Endothelial cell of hepatic sinusoid (primary cell): ENCODE measurements around the gene IFIT2.
"Not testable (repeated sequence)": the region's sequence is repeated elsewhere in the genome, so short reads cannot be mapped to it uniquely, and the experiment has no call there.

Experiments
- in situ Hi-C: cut with HindIII; loops from 2 replicates; pipeline ENCODE4 v1.10.0; 2017; ENCODE audit warnings: low sequenced_read_pairs

Gene IFIT2, protein sequence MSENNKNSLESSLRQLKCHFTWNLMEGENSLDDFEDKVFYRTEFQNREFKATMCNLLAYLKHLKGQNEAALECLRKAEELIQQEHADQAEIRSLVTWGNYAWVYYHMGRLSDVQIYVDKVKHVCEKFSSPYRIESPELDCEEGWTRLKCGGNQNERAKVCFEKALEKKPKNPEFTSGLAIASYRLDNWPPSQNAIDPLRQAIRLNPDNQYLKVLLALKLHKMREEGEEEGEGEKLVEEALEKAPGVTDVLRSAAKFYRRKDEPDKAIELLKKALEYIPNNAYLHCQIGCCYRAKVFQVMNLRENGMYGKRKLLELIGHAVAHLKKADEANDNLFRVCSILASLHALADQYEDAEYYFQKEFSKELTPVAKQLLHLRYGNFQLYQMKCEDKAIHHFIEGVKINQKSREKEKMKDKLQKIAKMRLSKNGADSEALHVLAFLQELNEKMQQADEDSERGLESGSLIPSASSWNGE

DNA sequence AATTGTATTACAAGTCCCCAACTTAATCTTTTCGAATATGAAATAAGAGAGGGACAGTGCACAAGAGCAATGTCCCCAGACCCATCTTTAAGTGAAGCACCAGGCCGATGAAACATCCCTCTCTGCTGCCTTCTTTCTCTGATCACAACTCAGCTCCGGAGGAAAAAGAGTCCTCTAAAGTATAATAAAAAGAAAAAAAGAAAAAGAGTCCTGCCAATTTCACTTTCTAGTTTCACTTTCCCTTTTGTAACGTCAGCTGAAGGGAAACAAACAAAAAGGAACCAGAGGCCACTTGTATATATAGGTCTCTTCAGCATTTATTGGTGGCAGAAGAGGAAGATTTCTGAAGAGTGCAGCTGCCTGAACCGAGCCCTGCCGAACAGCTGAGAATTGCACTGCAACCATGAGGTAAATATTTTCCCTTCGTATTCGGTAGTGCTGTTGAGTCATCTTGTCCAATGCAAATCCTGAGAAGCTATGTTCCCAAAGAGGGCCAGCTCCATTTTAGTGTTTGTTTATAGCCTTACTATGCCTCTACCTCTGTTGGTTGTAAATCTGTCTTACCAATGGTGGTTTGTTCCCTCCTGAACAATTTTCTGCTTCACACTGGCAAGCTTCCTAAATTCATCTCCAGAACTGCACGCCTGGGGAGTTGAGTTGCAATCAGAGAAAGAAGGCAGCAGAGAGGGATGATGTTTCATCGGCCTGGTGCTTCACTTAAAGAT is at the start of gene IFIT2:
Gene IFIT2 (plus strand): TSS at position 326 of the 725 bp plus-strand sequence. CDS start 78 bp downstream, at position 404.
- in situ Hi-C loops = no loop called here

DNA sequence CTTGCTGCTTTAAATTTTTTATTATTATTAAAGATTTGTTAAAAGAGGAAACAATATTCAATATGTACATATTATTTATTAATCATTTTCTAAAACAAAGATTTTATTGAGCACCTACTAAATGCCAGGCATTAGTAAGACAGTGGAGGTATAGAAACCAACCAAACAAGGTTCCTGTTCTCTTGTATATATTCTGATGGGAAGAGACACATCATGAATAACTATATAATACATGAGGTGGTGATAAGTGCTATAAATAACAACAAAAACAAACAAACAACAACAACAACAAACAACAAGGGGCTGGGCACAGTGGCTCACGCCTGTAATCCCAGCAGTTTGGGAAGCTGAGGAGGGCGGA is 49.6 kb upstream of the IFIT2 start:
- in situ Hi-C loops = no loop called here

DNA sequence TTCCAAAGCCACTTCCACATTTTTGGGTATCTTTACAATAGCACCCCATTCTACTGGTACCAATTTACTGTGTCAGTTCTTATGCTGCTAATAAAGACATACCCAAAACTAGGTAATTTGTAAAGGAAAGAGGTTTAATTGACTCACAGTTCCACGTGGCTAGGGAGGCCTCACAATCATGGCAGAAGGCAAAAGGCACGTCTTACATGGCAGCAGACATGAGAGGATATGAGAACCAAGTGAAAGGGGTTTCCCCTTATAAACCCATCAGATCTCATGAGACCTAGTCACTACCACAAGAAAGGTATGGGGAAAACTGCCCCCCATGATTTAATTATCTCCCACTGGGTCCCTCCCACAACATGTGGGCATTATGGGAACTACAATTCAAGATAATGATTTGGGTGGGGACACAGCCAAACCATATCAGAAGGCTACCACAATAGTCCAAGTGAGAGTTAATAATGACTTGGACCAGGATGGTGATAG is 46.7 kb upstream of the IFIT2 start:
- in situ Hi-C loops = not testable (repeated sequence)

DNA sequence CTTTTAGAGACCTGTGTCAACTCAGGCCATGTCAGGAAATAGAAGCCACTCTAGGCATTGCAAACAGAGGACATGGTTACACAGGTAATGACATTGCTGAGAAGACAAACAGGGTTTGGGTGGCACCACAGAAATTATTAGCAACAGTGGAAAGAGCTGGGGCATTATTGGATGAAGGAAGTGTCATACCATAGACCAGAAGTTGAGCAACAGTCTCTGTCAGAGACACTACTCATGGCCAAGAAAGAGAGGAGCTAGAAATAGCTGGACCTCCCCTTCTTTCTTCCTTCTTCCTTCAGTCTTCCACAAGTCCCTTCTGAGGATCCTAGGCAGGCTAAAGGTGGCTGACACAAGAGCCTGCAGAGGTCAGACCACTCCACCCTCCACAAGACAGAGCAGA is 46.1 kb upstream of the IFIT2 start:
- in situ Hi-C loops = no loop called here

DNA sequence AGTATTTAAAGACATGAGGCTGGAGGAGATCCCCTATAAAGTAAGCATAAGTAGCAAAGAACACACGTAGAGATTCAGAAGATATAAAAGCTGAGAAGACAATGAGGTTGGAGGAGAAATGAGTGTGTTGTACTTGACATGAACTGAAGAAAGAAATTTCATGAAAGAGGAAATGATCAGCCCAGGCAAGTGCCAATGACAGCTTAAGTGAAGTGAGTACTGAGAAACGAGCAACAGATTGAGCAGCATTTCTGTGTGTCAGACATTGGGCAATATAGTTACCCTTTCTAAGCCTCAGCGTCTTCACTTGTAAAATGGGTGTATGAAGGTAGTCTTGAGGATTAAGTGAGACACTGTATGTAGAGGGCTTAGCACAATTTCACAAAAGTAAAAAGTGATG is 45.5 kb upstream of the IFIT2 start:
- in situ Hi-C loops = no loop called here

DNA sequence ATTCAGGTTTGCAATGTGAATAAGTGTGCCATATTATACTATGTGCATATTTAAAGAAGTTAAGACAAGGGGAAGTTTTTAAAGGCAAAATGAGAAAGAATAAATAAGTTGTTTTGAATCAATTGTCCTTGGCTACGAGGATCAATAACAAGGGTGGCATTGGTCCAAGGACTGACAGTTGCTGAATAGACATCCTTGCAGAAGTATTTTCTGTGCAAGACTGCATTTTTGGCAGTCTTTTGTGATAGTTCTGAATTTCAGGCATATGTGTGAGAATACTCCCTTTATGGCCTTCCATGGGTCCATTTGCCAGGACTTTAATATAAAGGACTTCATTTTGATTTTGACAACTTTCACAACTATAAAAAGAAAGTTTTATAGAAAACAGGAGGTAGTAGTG is 44.9 kb upstream of the IFIT2 start:
- in situ Hi-C loops = no loop called here

DNA sequence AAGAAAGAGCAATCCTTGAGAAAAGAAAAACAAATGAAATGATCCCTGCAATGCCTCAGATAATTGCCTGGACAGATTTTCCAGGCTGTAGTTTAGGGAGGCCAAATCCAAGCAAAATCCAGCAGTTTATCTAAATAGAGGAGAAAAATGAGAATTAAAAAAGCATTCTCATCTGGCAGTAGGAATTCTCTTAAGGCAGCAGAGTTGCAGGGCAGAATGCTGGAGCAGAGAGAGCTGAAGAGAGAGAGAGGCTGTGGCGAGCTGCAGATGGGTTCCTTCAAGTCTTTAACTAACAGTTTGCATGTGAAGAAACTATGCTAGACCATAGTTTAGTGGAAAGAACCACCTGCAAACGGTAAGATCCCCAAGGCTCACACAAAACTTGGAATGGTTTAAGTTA is 44.3 kb upstream of the IFIT2 start:
- in situ Hi-C loops = no loop called here

DNA sequence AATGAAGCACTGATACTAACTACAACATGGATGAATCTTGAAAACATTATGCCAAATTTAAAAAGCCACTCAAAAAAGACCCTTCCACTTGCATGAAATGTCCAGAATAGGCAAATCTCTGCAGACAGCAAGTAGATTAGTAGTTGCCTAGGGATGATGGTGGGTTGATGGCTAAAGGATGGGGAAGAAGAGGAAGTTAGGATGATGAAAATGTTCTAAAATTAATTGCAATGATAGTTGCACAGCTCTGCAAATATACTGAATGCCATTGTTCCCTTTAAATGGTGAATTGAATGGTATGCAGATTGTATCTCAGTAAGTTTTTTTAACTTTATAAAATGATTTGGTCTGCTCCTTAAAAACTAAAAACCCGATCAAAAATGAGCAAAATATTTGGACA is 43.0 kb upstream of the IFIT2 start:
- in situ Hi-C loops = no loop called here

DNA sequence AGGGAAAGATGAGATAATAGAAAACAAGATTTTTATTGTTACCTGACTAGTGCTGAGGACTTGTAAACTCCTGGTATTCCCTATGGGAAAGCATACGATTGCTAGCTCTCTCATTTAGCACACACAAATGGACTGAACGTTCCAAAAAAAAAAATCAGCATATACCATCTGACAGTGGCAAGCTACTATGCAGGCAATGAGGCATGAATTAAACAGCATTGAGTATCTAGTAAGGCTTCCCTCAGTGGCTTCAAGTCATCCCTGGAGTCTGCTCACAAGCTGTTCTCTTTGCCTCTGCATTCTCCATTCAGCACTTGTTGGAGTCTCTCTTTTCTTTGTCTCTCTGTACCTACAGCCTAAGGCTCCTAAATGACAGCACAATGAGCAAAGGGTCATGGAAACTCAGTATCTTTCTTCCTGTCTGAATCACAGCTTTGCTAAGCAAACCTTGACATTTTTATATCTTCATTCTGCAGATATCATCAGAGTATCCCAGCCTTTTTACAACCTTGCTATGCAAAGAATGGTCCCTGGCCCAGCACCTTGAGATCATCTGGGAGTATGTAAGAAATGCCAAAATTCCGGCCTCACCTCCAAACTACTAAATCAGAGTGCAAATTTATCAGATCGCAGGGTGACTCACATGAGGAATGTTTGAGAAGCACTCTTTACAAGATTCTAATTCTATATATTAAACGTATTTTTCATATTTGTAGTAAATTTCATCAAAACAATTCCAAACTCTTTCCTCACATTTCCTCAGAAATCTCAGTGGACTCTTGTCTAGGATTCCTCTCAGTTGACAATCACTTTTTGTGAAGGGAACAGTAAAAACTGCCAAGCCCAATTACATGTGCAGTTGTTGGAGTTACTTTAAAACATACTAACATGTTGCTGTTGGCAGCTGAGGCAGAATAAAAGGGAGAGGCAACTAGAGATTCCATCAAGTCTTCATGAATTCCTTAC is 39.5 kb upstream of the IFIT2 start:
- in situ Hi-C loops = no loop called here

DNA sequence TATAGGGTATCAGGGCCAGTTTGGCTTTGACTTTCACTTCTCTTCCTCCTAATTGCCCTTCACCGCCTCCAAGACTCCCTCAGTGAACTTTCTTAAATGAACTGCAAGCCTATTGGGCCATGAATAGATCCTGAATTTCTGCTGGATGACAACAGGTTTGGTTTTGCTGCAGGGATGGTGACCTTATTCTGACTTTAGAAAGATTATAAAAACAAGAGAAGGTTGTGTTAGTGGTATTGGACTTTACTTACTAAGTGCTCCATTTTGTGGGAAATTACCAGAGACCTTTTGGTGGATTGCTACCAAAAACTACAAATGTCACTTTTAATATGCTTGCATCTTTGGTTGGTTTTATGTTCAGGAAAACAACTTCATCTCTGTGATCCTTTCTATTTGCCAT is 38.8 kb upstream of the IFIT2 start:
- in situ Hi-C loops = no loop called here

DNA sequence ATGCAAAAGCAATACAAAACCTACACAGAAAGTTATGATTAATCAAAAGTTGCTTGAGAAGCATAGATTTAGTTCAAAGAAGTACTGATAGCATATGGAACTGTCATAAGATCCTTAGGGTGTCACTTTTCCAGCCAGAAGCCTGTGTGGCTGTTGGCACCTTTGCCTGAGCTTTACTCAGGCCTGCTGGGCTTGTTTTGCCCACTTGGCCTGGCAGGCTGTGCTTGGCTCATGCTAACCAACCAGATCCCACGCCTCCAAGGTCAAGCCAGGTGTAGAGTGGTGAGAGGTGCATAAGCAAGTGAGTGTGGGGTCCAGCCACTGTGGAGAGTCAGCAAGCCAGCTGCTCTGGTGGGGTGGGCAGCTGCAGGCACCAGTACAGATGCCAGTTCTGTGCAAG is 38.3 kb upstream of the IFIT2 start:
- in situ Hi-C loops = no loop called here

DNA sequence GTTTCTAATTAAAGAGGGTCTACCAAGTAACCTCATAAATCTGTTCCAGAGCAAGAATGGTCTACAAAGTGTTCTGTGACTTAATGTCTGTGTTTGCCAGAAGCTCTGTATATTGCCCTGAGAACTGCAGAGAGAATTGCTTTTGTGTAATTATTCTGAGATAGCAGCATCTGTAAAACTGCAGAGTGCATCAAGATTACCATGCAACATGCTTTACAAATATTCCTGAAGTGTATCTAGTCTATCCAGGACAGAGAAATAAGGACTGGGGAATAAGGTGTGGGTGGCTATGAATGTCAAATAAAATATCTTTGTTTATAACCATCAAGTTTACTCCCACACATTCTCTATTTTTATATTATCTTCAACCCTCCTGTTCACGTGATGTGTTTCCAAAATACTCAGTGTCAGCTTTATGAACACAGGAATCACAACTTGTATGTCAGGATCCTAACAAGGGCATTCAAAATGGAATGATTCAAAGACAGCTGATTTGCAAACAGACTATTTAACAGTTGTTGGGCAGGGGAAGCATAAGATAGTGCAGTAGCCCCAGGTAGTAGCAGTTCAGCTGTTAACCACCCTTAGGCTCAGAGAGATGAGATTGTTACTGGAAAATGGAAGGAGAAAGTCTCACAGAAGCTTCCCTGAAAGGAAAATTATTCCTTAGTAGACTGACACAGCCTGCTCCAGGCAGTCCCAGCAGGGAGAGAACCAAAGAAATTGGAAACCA is 35.0 kb upstream of the IFIT2 start:
- in situ Hi-C loops = loop anchor here (5.0 kb wide), 1 partner anchor 105 kb away; no protein-coding TSS in a partner anchor

DNA sequence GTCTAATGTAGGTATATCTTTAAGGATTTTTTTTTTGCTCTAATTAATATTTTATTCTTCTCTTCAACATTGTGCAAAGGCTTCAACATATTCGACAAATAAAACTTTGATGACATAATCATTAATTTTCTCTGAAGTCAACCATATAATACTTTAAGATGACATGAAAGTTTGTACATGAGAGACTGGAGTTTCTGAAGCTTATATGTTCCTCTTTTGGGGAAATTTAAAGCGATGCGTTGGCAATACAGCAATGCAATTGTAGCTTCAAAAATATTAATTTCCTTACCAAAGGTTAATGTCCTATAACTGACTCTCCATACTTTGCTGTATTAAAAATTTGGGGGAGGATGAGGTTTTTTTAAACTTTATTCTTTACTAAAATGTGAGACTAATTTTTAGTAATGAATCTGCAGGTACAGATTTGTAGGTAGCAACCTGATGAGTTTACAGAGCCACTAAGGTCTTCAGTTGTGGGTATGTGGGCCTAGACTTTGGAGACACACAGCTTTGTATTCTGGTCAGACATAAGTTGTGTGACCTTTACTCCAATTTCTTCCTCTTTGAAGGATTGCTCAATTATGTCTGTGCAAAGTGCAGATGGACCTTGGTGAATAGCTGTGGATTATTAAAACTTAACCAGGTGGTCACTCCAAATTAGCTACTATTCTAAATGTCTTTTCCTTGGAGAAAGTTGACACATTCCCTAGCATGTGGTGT is 32.3 kb upstream of the IFIT2 start:
- in situ Hi-C loops = loop anchor here (5.0 kb wide), 1 partner anchor 103 kb away; no protein-coding TSS in a partner anchor

DNA sequence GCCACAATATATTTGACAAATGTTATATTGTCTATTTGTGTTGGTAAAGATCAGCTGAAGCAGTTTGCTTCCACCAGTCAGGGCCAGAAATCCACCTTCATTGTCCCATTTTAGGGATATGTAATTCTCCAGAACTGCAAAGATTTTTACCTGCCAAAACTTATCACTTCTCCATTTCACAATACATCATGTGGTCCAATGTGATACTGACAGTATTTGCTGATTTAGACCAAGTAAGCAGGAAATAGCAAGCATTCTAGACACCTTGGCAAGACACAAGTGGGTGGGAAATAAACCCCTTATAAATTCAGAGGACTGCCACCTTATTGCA is 31.7 kb upstream of the IFIT2 start:
- in situ Hi-C loops = no loop called here

DNA sequence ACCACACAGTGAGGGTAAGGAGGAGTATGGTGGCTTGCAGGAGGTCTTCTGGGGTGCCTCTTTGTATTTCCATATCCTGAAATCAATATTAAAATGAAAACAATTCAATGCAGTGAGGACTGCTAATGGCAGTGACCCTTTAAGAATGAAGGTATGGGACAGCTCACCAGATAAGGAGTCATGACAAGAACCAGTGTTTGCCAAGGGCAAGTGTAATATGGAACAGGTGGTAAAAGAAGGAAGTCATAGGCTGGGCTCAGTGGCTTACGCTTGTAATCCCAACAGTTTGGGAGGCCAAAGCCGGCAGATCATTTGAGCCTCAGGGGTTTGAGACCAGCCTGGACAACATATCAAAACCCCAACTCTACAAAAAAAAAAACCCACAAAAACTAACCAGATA is 30.3 kb upstream of the IFIT2 start:
- in situ Hi-C loops = no loop called here

DNA sequence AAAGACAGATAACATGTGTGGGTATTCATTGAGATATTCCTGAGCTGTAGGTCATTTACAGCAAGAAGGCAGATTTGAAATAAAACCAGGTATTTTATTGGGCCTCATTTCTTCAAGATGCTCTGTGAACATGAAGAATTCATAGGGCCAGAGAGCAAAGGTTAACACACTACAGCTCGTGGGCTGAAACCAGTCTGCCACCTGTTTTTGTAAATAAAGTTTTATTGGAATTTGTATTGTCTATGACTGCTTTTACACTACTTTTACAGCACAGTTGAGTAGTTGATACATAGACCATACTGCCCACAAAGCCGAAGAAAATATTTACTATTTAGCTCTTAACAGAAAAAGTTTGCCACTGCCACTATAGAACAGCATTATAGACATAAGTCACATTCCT is 28.2 kb upstream of the IFIT2 start:
- in situ Hi-C loops = no loop called here

DNA sequence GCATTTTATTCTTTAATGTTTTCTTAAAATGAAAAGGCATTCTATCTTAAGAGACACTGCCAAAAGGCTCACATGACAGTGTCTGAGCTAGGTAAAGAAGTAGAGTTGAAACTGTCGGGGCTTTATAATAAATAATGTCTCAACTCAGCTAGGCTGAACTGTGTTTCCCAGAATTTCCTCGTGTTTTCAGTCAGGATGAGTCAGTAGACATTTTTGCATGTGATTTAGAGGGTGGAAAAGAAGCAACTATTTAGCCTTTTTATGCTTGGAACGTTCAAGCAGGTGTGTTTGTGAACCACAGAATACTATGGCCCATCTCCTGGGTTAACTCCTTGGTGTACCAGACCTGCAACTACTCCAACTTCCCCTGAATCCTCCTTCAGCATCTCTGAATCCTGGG is 26.9 kb upstream of the IFIT2 start:
- in situ Hi-C loops = no loop called here

DNA sequence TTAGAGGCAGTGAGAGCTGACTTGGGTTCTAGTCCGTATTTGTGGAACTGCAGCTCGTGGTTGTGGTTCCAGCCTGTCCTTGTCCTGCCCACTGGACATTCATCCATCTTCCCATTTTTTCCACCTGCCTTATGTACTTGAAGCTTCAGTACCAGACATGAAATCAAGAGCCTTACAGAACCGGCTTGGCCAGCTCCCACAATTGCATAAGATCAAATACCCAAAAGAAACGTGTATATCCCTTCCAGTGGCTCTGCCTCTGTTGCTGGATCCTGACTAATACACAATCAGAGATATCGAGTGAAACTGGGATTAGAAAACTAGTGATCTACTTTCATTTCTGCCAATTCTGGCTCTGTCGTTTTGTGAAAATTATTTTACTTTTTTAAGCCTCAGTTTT is 26.5 kb upstream of the IFIT2 start:
- in situ Hi-C loops = no loop called here

DNA sequence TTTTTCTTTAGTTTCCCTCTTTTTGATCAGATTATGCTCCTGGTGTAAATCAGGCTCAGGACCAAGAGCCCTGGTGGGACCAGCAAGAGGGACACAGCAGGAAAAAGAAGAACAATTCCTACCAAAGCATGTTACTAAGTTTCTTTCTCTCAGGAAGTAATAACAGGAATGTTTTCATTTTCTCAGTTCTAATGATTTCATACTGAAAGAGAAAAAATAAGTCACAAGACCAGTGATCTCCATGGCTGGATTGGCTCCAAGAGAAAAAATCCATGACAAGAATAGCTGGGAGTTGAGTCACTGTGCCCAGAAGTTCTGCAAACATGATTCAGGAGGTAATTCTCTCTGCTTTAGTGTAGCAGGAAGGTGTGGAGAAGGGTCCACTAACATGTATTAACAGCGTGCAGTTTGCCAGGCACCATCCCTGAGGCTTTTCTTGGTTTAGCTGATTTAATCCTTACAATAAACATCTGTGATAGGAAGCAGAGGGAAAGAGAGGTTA is 23.8 kb upstream of the IFIT2 start:
- in situ Hi-C loops = no loop called here
